ENCODE measurements around the gene FAM177B.
"Not testable (repeated sequence)": the region's sequence is repeated elsewhere in the genome, so short reads cannot be mapped to it uniquely, and the experiment has no call there.

Gene FAM177B

DNA sequence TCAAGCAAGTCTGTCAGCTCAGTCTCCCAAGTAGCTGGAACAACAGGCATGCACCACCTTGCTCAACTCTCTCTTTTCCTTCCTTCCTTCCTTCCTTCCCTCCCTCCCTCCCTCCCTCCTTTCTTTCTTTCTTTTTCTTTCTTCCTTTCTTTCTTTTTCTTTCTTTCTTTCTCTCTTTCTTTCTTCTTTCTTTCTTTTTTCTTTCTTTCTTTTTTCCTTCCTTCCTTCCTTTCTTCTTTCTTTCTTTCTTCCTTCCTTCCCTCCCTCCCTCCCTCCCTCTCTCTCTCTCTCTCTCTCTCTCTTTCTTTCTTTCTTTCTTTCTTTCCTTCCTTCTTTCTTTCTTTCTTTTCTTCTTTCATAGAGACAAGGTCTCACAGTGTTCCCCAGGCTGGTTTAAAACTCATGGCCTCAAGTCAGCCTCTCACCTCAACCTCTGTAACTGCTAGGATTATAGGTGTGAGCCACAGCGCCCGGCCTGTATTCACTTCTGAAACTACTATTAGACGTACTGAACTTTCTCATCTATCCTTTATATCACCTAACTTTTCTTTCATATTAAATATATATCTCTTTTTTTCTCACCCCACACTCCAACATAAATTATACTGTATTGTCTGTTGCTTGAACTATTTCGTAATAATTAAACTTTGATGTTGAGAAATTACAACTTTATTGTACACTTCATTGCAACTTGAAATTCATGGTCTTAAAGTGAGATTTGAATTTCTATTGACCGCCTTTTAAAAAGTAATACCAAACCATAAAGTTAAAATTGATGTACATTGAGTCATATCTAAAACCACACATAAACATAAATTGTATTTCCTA lies 4.8 kb downstream of the FAM177B start:
- H3K9me3 ChIP-seq (ENCODE audit: low read length); H3K36me3 ChIP-seq (ENCODE audit: insufficient read depth, low read length); H3K27me3 ChIP-seq (ENCODE audit: control insufficient read depth in 1 of 2, insufficient read depth in 2 of 2, low read length in 2 of 2); H3K4me1 ChIP-seq (ENCODE audit: insufficient read depth, low read length); H3K9ac ChIP-seq (ENCODE audit: low read length); H3K27ac ChIP-seq (ENCODE audit: low read depth, low read length); H3K4me3 ChIP-seq (ENCODE audit: low read depth in 1 of 2, low read length in 2 of 2): not testable (repeated sequence)

DNA sequence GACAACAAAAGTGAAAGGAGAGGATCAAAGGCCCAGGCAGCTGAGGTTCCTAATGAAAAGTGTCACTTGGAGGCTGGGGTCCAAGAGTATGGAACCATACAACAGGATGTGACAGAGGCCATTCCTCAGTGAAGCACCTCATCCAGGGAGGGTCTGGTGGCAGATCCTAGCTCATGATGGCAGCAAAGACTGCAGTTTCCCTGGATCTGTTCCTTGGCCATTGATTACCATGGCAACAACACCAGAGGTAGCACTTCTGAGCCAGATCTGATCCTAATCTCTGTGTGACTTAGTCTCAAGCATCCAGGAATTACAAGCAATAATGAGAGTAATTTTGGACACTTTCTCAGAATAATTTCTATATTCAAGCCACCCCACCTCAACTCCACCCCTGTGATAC lies 12.9 kb downstream of the FAM177B start:
- Histone ChIP-seq H3K27me3 (ENCODE audit: control insufficient read depth in 1 of 2, insufficient read depth in 2 of 2, low read length in 2 of 2) (no peaks in the 10 kb centered on the region), H3K9me3 (ENCODE audit: low read length) (no peaks in the 10 kb centered on the region), H3K4me3 (ENCODE audit: low read depth in 1 of 2, low read length in 2 of 2) (no peak overlapping the region), H3K36me3 (ENCODE audit: insufficient read depth, low read length) (no peaks in the 10 kb centered on the region), H3K9ac (ENCODE audit: low read length) (no peak overlapping the region), H3K27ac (ENCODE audit: low read depth, low read length) (no peak overlapping the region), H3K4me1 (ENCODE audit: insufficient read depth, low read length) (peaks cover 6% of the 10 kb centered on the region)

DNA sequence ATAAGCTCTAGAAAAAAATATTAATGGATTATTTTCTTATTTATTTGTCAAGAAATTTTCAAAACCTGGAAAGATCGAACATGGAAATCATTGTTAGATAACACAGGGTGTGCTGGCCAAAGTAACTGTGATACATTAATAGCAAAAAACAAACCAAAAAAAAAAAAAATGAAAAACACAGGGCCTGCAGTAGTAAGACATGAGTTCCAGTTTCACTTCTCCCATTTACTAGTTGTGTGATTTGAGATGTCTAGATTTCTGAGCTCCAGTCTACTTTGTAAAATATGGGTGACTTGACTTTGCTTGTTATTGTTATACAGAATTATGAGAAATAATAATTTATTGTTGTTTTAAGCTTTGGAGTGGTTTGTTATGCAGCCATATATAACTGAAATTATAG lies 13.6 kb downstream of the FAM177B start:
- Histone ChIP-seq H3K27ac (ENCODE audit: low read depth, low read length) (no peak overlapping the region), H3K4me3 (ENCODE audit: low read depth in 1 of 2, low read length in 2 of 2) (no peak overlapping the region), H3K27me3 (ENCODE audit: control insufficient read depth in 1 of 2, insufficient read depth in 2 of 2, low read length in 2 of 2) (no peaks in the 10 kb centered on the region), H3K36me3 (ENCODE audit: insufficient read depth, low read length) (no peaks in the 10 kb centered on the region), H3K9ac (ENCODE audit: low read length) (no peak overlapping the region), H3K9me3 (ENCODE audit: low read length) (no peaks in the 10 kb centered on the region), H3K4me1 (ENCODE audit: insufficient read depth, low read length) (peaks cover 13% of the 10 kb centered on the region)

DNA sequence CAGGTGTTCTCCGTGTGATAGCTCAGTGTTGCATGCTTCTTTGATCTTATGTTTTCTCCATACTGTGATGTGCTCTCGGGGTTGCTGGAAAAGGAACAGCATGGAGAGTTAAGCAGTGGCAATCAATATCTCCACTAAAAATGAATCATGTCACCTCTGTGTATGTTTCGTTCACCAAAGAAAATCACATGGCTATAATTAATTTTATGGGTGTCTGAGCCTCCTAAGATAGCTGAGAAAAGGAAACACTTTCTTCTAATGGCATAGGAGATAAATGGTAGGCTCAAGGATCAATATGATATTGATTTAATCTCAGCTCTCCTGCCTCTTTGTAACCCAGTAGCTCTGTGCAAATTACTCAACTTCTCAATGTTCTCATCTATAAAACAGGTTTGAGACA lies 14.3 kb downstream of the FAM177B start:
- no peaks in the 10 kb centered on the region for H3K27me3 ChIP-seq (ENCODE audit: control insufficient read depth in 1 of 2, insufficient read depth in 2 of 2, low read length in 2 of 2)
- no peaks in the 10 kb centered on the region for H3K9me3 ChIP-seq (ENCODE audit: low read length)
- no peak overlapping the region for H3K4me3 ChIP-seq (ENCODE audit: low read depth in 1 of 2, low read length in 2 of 2)
- peaks cover 18% of the 10 kb centered on the region for H3K4me1 ChIP-seq (ENCODE audit: insufficient read depth, low read length)
- H3K9ac ChIP-seq (ENCODE audit: low read length), result no peak overlapping the region
- no peaks in the 10 kb centered on the region for H3K36me3 ChIP-seq (ENCODE audit: insufficient read depth, low read length)
- H3K27ac ChIP-seq (ENCODE audit: low read depth, low read length), result no peak overlapping the region

DNA sequence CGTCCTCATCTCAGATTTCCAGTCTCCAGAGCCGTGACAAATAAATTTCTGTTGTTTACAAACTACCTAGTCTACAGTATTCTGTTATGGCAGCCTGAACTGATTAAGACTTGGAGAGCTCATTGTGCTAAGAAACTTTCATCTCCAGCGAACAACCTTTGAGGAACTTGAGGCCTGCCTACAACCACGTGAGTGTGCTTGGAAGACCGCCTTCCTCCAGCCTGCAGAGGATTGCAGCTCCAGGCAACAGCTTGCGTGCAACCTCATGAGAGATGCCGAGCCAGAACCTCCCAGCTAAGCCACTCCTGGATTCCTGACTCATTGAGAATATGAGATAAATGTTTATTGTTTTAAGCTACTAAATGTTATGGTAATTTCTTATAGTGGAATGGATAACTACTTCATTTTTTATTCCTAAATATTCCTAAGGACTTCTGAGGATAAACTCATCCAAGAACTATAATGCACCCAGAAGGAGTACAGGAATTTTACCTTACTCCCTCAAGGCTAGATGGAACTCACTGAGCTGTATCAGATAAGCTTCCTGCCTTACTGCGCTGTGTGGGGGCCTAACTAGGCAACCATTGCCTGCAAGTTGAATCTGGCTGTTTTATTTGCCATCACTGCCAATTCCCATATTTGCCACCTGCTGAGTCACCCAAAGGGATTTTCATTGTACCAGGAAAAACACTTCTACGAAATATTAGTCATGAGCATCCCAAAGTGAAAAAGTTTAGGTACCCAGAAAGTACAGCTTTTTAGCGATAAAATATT lies 17.6 kb downstream of the FAM177B start:
- Histone ChIP-seq H3K9ac (ENCODE audit: low read length) (no peak overlapping the region), H3K27me3 (ENCODE audit: control insufficient read depth in 1 of 2, insufficient read depth in 2 of 2, low read length in 2 of 2) (no peaks in the 10 kb centered on the region), H3K27ac (ENCODE audit: low read depth, low read length) (peak overlapping the region; percentile 76), H3K9me3 (ENCODE audit: low read length) (no peaks in the 10 kb centered on the region), H3K36me3 (ENCODE audit: insufficient read depth, low read length) (no peaks in the 10 kb centered on the region), H3K4me1 (ENCODE audit: insufficient read depth, low read length) (peaks cover 42% of the 10 kb centered on the region), H3K4me3 (ENCODE audit: low read depth in 1 of 2, low read length in 2 of 2) (no peak overlapping the region)

DNA sequence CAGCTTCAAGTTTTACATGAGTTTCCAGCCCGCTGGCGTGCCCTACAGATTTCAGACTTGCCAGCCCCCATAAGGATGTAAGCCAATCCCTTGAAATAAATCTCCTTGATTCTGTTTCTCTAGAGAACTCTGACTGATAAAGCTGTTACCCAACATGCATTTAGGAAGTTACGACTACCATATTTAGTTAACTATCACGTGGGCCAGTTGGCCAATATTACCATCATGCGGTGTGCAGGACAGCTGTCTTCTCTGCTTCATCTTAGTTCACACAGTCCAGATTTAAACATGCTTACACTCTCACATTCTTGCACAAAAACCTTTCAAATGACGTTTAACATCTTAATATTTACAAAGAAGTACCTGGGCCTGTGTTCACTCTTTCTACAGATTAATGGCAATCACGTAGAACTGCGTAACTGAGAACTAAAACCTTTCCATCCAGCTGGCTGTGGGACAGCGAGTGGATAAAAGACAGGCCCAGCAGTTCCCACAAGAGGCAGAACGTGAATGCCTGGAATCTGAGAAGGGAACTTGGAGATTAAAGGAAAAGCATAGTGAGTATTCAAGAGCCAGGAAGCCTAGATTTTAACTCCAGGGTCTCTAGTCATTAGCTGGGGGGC lies 20.8 kb downstream of the FAM177B start:
- no peaks in the 10 kb centered on the region for H3K36me3 ChIP-seq (ENCODE audit: insufficient read depth, low read length)
- no peaks in the 10 kb centered on the region for H3K9me3 ChIP-seq (ENCODE audit: low read length)
- peaks cover 57% of the 10 kb centered on the region for H3K4me1 ChIP-seq (ENCODE audit: insufficient read depth, low read length)
- peak overlapping the region; percentile 93 for H3K27ac ChIP-seq (ENCODE audit: low read depth, low read length)
- H3K9ac ChIP-seq (ENCODE audit: low read length), result peak overlapping the region; percentile 12
- H3K27me3 ChIP-seq (ENCODE audit: control insufficient read depth in 1 of 2, insufficient read depth in 2 of 2, low read length in 2 of 2), result no peaks in the 10 kb centered on the region
- peak overlapping the region in 1 of 2 donors; percentile 6 for H3K4me3 ChIP-seq (ENCODE audit: low read depth in 1 of 2, low read length in 2 of 2)

DNA sequence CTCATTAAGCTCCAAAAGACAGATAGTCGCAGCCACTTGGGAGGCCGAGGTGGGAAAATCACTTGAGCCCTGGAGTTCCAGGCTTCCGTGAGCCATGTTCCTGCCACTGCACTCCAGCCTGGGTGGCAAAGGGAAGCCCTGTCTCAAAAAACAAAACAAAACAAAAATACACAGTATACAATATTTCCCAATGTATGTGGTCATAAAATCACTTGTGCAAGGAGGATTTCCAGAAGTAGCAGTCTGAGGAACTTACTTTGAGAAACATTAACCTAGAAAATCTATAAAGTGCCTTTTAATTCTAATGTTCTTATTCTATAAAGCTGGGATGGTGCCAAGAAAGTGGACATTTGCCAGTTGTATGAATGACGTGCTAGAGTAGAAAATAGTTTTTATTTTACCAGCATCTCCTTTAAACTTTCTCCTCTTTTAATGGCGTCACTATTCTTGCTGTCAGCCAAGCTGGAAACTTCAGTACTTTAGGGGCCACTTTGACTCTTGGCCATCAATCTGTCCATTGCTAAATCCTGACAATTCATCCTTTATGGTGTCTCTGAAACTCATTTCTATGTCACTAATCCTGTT lies 22.5 kb downstream of the FAM177B start:
- Histone ChIP-seq H3K27ac (ENCODE audit: low read depth, low read length) (peak overlapping the region; percentile 93), H3K27me3 (ENCODE audit: control insufficient read depth in 1 of 2, insufficient read depth in 2 of 2, low read length in 2 of 2) (no peaks in the 10 kb centered on the region), H3K4me3 (ENCODE audit: low read depth in 1 of 2, low read length in 2 of 2) (no peak overlapping the region), H3K4me1 (ENCODE audit: insufficient read depth, low read length) (peaks cover 55% of the 10 kb centered on the region), H3K9ac (ENCODE audit: low read length) (no peak overlapping the region), H3K9me3 (ENCODE audit: low read length) (no peaks in the 10 kb centered on the region), H3K36me3 (ENCODE audit: insufficient read depth, low read length) (no peaks in the 10 kb centered on the region)

DNA sequence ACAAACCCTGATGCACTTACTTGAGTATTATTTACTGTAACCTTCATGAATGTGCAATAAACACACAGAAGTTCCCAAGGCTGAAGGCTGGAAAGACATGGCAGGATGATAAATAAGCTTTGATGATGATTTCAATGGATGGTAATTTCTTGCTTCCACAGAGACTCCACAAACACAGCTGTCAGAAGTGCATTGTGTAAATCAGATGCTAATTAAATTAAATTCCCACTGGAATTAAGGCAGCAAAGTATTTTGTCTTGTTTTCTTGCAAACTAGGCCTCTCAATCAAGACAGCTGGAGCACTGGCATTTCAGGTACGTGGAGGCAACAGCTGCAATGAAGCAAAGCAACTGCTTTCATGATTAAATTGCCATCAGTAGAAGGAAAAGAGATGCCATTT lies 24.1 kb downstream of the FAM177B start:
- Histone ChIP-seq H3K36me3 (ENCODE audit: insufficient read depth, low read length) (no peaks in the 10 kb centered on the region), H3K9ac (ENCODE audit: low read length) (no peak overlapping the region), H3K27ac (ENCODE audit: low read depth, low read length) (no peak overlapping the region), H3K4me3 (ENCODE audit: low read depth in 1 of 2, low read length in 2 of 2) (no peak overlapping the region), H3K27me3 (ENCODE audit: control insufficient read depth in 1 of 2, insufficient read depth in 2 of 2, low read length in 2 of 2) (no peaks in the 10 kb centered on the region), H3K9me3 (ENCODE audit: low read length) (no peaks in the 10 kb centered on the region), H3K4me1 (ENCODE audit: insufficient read depth, low read length) (peaks cover 41% of the 10 kb centered on the region)

DNA sequence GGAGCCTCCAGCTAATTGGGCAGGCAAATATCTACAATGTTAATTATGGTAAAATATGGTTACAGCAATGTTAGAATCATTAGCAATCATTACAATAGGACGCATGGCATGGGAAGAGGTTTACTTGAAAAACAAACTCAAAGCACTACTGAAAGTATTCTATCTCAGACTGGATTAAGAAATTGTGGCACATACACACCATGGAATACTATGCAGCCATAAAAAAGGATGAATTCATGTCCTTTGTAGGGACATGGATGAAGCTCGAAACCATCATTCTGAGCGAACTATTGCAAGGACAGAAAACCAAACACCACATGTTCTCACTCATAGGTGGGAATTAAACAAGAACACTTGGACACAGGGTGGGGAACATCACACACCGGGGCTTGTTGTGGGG lies 25.2 kb downstream of the FAM177B start:
- not testable (repeated sequence) for H3K9me3 ChIP-seq (ENCODE audit: low read length); H3K36me3 ChIP-seq (ENCODE audit: insufficient read depth, low read length); H3K9ac ChIP-seq (ENCODE audit: low read length); H3K4me3 ChIP-seq (ENCODE audit: low read depth in 1 of 2, low read length in 2 of 2); H3K27me3 ChIP-seq (ENCODE audit: control insufficient read depth in 1 of 2, insufficient read depth in 2 of 2, low read length in 2 of 2); H3K27ac ChIP-seq (ENCODE audit: low read depth, low read length)
- H3K4me1 ChIP-seq (ENCODE audit: insufficient read depth, low read length), result peaks cover 34% of the 10 kb centered on the region

DNA sequence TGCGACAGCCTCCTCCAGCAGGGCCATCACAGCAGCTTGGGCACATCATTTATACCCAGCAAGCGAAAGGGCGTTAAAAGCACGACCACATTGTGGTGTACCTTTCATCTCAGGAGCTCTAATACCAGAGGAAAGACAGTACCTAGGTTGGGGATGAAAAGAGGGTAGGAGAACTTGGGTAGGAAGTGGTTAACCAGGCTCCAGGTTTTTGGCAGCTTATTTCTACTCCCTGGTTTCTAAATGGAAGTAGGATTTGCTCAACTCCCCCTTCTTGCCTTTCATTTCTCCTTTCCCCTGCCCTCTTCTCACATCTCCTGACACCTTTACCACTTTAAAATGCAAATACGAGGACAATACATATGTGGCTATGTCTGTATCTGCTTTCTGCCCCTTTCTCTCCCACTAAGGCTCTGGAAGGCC lies 30.2 kb downstream of the FAM177B start:
- Histone ChIP-seq H3K36me3 (ENCODE audit: insufficient read depth, low read length) (no peaks in the 10 kb centered on the region), H3K4me1 (ENCODE audit: insufficient read depth, low read length) (peaks cover 5% of the 10 kb centered on the region), H3K27me3 (ENCODE audit: control insufficient read depth in 1 of 2, insufficient read depth in 2 of 2, low read length in 2 of 2) (no peaks in the 10 kb centered on the region), H3K4me3 (ENCODE audit: low read depth in 1 of 2, low read length in 2 of 2) (no peak overlapping the region), H3K9me3 (ENCODE audit: low read length) (peaks cover 4% of the 10 kb centered on the region), H3K9ac (ENCODE audit: low read length) (no peak overlapping the region), H3K27ac (ENCODE audit: low read depth, low read length) (no peak overlapping the region)

DNA sequence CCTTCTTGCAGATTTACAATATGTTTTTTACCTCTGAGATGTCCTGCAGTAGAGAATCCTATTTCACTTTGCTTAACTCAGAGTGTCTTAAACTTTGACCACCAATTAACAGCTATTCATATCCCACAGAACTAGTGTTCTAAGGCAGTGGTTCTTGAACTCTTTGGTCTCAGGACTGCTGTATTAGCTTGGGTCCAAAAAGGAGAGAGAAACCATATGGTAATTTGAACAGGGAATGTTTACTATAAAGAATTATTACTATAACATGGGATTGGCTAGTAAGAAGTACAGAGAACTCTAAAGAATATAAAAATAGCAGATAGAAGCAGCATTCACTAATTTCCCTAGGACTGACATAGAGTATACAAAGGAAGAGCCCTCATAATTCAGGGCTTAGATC lies 31.6 kb downstream of the FAM177B start:
- no peaks in the 10 kb centered on the region for H3K36me3 ChIP-seq (ENCODE audit: insufficient read depth, low read length)
- H3K27ac ChIP-seq (ENCODE audit: low read depth, low read length), result no peak overlapping the region
- H3K4me3 ChIP-seq (ENCODE audit: low read depth in 1 of 2, low read length in 2 of 2), result no peak overlapping the region
- peaks cover 5% of the 10 kb centered on the region for H3K4me1 ChIP-seq (ENCODE audit: insufficient read depth, low read length)
- no peaks in the 10 kb centered on the region for H3K27me3 ChIP-seq (ENCODE audit: control insufficient read depth in 1 of 2, insufficient read depth in 2 of 2, low read length in 2 of 2)
- H3K9me3 ChIP-seq (ENCODE audit: low read length), result peaks cover 4% of the 10 kb centered on the region
- H3K9ac ChIP-seq (ENCODE audit: low read length), result no peak overlapping the region

Measured in muscle layer of colon (tissue), 2 donors.